NCI-H1092 treated with DMSO at 0.1 percent for 48 hours (cell line): ENCODE measurements around the gene CHRM4.
A peak's percentile ranks its signal among the peaks of the same experiment; 100 is the strongest.

ENCODE experiments used
- DNase-seq: peaks from one replicate; lab custom pipeline; 2025; lab: John Stamatoyannopoulos, UW

The CHRM4 gene

DNA sequence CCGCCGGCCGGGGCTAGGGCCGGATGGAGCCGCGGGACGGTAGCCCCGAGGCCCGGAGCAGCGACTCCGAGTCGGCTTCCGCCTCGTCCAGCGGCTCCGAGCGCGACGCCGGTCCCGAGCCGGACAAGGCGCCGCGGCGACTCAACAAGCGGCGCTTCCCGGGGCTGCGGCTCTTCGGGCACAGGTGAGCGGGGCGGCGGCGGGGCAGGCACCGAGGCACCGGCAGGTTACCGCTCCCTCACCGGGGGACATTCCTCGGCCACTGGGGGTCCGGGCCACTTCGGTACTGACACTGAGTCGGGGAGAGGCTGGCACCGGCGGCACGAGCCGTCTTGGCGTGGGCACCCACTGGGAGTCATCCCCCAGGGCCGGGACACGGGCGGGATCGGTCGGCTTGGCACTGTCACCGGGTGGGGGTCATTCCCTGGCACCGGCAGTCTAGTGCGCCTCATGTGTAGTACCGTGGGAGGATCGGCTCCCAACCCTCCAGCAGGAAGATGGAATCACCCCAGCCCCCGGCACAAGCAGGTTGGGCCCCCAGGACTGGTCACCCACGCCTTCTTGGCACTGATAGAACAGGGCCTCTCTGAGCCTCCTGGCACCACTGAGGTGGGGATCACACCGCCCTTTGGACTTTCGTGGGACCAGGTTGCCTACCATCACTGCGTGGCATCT lies 43.8 kb downstream of the CHRM4 start:
- DNase-seq: no peak

DNA sequence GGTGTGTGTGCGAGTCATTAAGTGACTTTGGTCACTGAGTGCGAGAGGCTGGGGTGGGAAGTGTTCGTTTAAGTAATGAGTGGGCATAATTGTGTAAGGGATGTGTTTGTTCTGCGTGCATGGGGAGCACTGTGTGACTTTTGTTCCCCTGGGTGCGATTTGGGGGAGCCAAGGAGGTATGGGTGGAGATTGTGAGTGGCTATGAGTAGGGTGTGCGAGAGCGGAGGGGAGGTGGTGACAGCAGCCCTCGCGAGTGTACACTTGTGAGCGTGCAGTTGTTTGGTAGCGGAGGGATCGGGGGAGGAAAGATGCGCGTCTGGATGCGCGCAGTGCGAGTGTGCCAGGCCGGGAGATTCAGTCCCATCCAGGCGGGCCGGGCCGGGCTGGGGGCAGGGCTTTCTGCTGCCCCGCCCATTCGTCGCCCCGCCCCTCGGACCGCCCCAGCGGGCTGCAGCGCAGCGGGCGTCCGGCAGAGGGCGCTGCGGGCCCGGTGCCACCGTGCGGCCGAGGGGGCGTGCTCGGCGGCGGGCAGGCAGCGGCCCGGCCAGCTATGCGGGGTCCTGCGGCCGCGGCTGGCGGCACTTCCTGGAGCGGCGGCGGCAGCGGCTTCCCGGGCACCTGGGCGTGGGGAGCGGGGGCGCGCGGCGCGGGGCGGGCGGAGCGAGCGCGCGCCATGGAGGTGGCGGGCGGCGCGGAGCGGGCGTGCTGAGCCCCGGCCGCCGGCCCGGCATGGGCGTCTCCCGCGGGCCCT lies 44.5 kb downstream of the CHRM4 start, which contains the start of gene DGKZ:
Gene DGKZ, plus strand, starts transcription at position 578 of the 751 bp plus-strand sequence. CDS start 197 bp downstream, outside the sequence.
- peak; percentile 75 for DNase-seq

DNA sequence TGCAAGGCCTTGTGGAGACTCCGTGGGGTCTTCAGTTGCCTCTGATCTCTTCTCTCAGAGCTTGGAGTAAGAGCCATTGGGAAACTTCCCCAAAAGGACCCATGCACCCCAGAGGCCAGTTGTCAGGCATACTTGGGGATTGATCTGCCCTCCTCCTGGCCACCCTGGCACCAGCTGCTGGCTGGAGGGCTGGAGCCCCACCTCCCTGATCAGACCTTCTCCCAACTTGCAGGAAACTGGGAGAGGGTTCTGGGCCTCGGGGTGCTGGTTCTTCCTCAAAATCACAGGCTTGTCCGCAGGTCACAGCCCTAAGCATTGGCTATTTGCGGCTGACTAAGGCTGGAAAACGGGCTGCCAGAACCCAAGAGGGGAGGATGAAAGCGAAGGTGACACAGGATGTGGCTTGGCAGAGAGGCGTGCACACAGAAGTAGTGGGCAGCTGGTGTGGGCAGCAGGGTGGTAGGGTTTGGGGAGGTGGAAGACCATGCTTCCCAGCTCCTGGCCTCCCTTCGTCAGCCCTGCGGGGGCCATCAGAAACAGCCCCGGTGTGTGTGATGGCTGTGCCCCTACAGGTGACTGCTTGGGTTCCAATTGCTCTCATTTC lies 45.6 kb downstream of the CHRM4 start:
- DNase-seq: no peak

DNA sequence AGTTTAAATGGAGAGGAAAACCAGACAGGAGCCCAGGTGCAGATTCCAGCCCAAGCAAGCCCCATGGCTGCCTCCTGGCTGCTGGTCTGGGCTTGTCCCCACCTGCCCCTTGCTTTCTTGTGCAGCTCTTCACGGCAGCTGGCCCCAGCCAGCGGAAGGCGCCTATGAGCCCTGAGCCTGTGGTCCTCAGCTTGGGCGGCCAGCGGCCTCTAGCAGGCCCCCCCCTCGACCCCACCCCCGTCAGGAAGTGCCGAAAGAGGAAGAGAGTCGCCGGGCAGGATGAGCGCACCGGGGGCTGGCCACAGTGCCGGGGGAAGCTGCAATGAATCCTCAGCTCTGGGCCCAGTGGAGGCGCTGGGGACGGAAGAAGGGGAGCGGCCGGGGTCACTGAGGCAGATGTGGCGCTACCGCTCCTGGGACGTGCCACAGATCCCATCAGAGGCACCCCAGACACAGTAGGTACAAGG lies 46.4 kb downstream of the CHRM4 start:
- no peak for DNase-seq

DNA sequence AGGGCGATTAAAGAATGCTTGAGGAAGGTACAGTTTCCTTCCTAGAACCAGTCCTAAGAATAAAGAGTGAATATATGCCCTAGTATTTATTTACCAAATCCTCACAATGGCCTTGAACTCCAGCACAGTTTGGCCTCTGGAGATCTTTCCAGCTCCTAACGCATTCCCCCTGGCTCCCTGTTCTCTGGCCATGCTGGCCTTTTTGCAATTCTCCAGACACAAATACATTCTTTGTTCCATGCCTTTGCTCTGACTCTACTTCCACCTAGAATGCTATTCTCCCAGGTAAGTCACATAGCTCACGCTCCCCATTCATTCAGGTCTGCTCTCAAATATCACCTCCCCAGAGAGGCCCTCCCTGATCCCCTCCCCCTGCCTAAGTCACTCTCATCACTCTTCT lies 48.1 kb downstream of the CHRM4 start:
- no peak for DNase-seq

DNA sequence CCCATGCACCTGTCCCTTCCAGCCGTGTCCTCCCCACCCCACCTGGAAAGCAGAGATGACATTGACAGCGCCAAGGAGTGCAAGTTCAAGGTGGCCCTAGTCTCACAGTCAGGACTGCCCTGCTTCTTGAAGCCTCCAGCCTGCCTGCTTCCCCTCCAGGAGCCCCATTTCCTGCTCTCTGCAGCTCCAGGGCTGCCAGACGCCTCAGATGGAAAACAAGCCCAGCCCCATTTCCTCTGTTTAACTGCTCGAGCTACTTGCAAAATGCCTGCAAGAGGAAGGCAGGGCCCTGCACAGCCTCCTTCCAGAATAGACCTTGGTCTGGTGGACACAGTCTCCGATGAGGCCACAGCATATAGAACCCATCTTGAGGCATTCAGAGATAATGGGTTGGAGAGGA lies 49.3 kb downstream of the CHRM4 start:
- no peak for DNase-seq

DNA sequence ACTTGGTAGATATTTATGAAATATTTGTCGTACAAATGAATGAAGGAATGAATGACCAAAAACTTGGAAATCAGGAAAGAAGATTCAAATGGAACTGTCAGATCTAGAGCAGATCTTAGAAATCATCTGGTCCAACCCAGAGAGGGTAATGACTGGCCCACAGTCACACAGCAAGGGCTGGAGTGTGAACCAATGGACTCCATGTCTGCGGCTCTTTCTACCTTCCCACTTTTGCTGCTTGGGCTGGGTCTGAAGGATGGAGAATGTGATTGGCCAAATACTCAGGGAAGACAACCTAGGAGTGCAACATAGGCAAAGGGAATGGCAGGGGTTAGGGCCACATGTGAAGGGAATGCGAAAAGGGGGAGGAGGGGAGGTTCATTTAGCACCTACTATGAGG lies 50.1 kb downstream of the CHRM4 start:
- DNase-seq: no peak

DNA sequence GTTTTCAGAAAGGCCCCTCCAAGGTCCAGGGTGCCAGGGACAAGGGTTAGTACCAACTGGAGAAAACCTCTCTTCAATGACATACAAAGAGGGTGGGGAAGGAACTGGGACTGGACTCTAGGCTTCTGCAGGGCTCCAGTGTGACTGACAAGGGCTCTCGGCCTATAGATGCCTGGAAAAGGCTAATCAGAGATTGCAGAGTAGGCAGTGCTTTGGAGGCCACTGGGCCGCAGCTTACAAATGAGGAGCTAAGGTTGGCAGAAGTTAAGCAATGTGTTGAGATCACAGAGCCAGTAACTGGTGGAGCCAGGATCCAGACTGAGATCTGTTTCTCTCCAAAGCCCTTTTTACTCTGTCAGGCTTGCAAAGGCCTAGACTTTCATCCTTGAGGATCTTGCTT lies 51.8 kb downstream of the CHRM4 start:
- no peak for DNase-seq

DNA sequence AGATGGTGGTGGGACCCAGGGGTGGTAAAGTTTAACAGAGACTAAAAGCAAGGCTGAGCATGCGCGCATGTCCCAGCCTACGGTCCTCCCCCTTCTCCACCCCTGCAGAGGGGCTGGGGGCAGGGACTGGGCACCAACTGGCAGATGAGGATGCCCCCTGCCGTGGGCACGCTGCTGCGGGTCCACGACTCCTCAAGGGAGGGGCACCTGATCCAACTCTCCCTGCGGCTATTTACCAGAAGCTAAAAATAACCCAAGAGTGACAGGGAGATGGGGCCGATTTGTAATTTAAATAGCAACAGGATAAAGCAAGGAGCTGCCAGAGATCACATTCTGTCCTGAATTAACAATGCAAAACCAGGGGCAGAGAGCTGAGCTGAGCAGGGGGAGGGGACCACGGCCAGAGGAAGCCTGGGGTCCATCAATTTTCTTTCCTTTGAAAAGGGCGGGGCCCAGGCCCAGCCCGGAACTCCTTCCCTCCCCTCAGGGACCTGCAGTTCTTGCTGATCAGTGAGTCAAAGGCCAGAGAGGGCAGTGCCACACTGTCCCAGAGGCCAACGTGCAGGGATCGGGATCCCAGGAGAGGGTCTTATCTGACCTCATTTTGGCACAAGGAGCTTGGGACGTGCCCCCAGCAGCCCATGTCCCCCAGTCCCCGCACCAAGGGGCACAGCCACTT lies 52.4 kb downstream of the CHRM4 start:
- peak; percentile 66 for DNase-seq

DNA sequence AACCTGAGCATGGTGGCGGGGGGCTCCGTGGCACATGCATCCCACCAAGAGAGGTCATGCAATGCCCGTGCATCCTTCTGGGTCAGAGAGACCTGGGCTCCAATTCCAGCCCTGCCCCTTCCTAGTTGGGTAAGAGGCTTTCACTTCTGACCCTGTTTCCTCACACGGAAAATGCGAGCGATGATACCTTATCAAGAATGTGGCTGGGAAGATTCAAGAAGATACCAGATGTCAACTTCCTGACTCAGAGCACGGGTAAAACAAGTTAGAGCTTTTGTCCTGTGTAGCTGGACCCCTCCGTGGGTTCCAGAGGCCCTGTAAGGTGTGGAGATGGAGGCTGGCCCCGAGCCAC lies 53.0 kb downstream of the CHRM4 start:
- no peak for DNase-seq

DNA sequence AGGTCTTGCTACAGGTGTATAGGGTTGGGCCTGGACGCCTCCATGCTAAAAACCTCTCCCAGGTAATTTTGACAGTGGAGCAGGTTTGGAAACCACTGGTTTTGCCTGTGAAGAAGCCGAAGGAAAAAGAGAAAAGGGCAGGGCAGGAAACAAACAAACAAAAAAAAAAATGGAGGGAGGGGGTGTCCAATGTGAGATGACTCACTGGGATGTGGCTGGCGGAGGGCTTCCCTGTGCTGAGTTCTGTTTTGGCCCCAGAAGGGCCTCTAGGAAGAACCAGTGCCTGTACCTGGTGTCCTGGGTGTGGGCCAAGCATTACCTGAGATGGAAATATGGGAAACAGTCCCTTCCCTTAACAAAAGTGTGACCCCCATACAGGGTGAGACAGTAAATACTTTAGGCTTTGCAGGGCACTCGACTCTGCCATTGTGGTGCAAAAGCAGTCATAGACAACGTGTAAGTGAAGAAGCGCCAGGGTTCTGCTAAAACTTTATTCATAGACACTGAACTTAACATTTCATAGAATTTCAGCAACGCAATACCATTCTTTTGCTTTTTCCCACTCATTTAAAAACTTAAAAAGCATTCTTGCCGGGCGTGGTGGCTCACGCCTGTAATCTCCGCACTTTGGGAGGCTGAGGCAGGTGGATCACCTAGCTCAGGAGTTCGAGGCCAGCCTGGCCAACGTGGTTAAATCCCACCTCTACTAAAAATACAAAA lies 53.8 kb downstream of the CHRM4 start:
- no peak for DNase-seq

DNA sequence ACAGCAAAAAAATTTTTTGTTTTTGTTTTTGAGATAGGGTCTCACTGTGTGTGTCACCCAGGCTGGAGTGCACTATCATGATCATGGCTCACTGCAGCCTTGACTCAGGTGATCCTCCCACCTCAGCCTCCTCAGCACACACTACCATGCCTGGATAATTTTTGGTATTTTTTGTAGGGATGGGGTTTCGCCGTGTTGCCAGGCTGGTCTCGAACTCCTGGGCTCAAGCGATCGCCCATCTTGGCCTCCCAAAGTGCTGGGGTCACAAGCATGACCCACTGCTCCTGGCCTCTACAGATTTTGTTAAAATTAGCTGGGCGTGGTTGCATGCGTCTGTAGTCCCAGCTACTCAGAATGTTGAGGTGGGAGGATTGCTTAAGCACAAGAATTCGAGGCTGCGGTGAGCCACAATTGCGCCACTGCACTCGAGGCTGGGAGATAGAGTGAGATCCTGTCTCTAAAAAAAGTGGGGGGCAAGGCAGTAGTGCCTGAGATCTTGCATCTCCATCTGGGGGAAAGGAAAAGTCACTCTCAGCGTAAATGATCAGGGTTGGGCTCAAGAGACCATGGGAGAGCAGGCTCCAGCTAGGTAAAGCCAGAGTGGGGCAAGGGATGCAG lies 54.9 kb downstream of the CHRM4 start:
- DNase-seq: no peak

DNA sequence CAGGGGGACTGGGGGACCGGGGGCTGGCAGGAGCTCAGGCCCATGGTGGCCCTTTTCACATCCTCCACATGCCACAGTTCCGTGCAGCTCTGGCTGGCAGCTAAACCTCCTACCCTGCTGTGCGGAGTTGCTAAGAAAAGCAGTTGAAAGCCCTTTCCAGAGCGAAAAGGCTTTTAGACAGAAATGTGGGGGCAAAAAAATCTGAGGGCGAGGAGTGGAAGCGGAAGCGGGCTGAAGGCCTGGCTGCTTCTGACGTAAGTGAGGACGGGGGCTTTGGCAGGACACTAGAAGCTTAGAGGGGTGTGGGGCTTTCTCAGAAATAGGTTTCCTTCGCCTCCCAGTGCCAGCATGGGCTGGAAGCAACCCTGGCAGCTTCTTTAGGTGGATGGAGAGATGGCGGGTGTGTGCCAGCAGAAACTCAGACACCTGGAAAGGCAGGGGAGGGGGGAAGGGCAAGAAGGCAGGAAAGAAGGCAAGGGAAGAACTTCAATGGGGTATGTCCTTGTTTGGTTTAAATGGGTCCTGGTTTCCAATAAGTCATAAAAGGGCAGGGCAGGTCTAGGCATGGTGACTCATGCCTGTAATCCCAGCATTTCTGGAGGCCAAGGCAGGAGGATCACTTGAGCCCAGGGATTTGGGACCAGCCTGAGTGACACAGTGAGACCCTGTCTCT lies 55.5 kb downstream of the CHRM4 start:
- no peak for DNase-seq

DNA sequence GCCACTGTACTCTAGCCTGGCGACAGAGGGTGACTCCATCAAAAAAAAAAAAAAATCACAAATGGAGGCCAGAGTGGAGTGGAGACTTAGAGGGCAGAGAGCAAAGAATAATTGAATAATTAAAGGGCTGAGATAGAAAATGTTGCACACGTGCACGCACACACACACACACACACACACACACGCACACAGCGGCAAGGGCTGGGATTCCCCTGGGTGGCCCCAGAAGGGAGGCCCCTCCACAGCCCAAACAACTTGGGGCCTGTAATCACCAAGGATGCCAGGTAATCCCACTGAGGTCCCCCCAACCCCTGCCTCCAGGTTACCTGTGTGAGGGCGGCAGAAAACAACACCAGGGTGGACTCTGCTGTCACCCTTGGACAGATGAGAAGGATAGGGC lies 56.3 kb downstream of the CHRM4 start:
- DNase-seq: no peak

DNA sequence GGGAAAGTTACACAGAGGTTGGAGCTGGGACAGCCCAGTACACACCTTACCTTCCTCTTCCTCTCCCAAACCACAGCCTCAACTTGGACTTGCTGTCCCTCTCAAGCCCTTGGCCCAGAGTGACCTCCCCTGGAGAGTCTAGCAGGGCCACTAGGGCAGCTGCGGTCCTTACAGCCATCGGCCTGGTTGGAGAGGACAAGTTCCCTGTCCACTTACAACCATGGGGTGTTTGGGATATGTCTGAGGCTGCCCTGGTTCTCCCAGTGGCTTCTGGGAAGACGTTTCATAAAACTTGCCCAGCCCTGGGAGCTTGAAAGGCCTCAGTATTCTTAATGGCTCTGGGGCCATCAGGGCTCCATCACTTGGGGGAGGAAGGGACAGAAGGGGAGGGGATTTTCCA lies 57.4 kb downstream of the CHRM4 start:
- DNase-seq: no peak
